Right renal cortex interstitium (tissue), 3 donors: Measurements from ENCODE around the gene MED12. TPM values are rescaled to one million over a fixed set of nuclear protein-coding genes. Genes with fewer than 3 reads are reported as not detected.

Source experiments
- DNase-seq, 3 donors: peaks; one replicate each; pipeline ENCODE4 v3.0.0-alpha.2; 2013; ENCODE audit warnings: low read depth in 3 of 3, low spot score in 2 of 3
- polyA plus RNA-seq, 3 donors: library from polyadenylated mRNA; unstranded; fragments of 120-200 nt; gene quantifications; one replicate each; pipeline ENCODE4 v1.2.1, GENCODE V29; 2013; ENCODE audit not compliant: insufficient read length in 3 of 3

Gene MED12
- polyA plus RNA-seq, 3 donors = 32.0 to 35.3 (median 35.1) TPM

DNA sequence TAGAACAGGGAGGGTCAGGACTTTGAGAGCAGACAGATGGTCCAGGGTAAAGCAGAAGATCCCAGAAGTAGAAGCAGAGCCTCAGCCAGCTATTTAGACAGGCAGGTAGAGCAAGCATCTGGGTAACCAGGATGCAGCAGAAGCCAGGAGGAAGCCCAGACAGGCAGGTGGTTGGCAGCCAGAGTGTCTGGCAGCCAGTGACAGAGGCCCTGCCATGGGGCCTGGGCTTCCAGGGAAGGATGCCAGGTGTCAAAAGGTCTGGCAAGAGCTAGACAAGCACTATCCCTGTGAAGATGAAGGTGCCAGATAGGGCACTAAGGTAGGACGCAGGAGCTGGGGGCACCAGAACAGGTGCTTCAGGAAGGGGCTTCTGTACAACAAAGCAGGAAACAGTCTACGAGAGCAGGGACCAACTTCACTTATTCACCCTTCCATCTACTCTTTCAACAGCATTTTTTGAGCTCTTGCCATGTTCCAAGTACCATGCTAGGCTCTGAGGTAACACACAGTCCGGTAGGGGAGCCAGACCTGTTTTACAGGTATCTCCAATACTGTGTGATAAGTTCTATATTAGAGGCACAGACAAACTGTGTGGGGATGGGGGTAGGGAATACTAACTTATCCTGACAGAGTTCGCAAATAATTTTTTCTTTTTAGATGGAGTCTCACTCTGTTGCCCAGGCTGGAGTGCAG lies 66.6 kb downstream of the MED12 start:
- no peak for DNase-seq

DNA sequence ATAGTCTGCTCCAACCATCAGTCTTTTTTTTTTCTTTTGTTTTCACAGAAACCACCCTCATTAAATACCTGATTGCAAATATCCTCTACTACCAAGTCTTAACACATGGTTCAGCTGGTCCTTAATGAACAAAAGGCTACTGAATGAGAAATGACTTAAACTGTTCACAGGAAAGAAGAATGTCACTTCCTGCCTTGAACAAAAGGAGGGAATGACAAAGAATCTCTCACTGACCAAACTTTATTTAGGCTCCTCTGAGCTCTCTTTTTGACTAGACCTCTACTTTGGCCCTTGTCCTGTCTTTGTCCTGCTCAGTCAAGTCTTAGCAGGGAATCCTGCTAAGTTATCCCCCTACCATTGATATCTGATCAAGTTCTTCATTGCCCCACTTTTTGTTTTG lies 72.9 kb downstream of the MED12 start:
- no peak for DNase-seq

Other genes starting within 250 kb of the MED12 start
- gene TEX11, start 209.9 kb upstream of the MED12 start, polyA plus RNA-seq = under 1 TPM; 0.08 to 0.18 (median 0.10) TPM
- 1 to 10 TPM; 2.2 to 2.8 (median 2.5) TPM for gene SLC7A3, start 187.5 kb upstream of the MED12 start, polyA plus RNA-seq
- gene SNX12, start 50.3 kb upstream of the MED12 start, polyA plus RNA-seq = 10 to 100 TPM; 49.9 to 54.3 (median 53.7) TPM
- 10 to 100 TPM; 22.5 to 26.0 (median 23.8) TPM for gene FOXO4, start 22.7 kb upstream of the MED12 start, polyA plus RNA-seq
- under 1 TPM in 1 of 3 donors, not detected in 2; 0.69 TPM for gene CXorf65, start 11.9 kb upstream of the MED12 start, polyA plus RNA-seq
- 1 to 10 TPM; 1.0 to 1.4 (median 1.2) TPM for gene IL2RG, start 7.0 kb upstream of the MED12 start, polyA plus RNA-seq
- gene NLGN3, start 26.2 kb downstream of the MED12 start, polyA plus RNA-seq = 1 to 10 TPM; 3.8 to 4.4 (median 3.9) TPM
- gene GJB1, start 104.6 kb downstream of the MED12 start, polyA plus RNA-seq = 10 to 100 TPM; 43.3 to 54.0 (median 47.1) TPM
- 10 to 100 TPM; 50.6 to 56.7 (median 54.0) TPM for gene ZMYM3, start 135.5 kb downstream of the MED12 start, polyA plus RNA-seq
- gene NONO, start 165.0 kb downstream of the MED12 start, polyA plus RNA-seq = 100 to 1,000 TPM; 614 to 653 (median 631) TPM
- gene ITGB1BP2, start 183.2 kb downstream of the MED12 start, polyA plus RNA-seq = 1 to 10 TPM; 1.2 to 1.3 (median 1.2) TPM
- 10 to 100 TPM; 43.4 to 47.4 (median 45.8) TPM for gene TAF1, start 247.8 kb downstream of the MED12 start, polyA plus RNA-seq